SJSA1 (cell line): ENCODE measurements around the gene DIS3L2. TPM values are rescaled to one million over a fixed set of nuclear protein-coding genes. Genes with fewer than 3 reads are reported as not detected.
A peak's percentile ranks its signal among the peaks of the same experiment; 100 is the strongest.
"Not testable (repeated sequence)": the region's sequence is repeated elsewhere in the genome, so short reads cannot be mapped to it uniquely, and the experiment has no call there.

Source experiments
- DNase-seq, 2 experiments: peaks; one replicate each; pipeline ENCODE4 v3.0.0-alpha.2; 2015 to 2020; ENCODE audit warnings: low spot score in 2 of 2, low read depth in 1 of 2
- H3K27ac ChIP-seq: fragments of 250-450 bp; sonication (Bioruptor Pico); 2 replicates; pipeline ENCODE4 v1.5.1; 2020; ENCODE audit warnings: mild to moderate bottlenecking, moderate library complexity
- H3K27me3 ChIP-seq: fragments of 250-450 bp; sonication (Bioruptor Pico); replicated peaks from 2 replicates; pipeline ENCODE4 v1.5.1; 2020; ENCODE audit warnings: mild to moderate bottlenecking, moderate library complexity
- H3K36me3 ChIP-seq: fragments of 250-450 bp; sonication (Bioruptor Pico); 2 replicates; pipeline ENCODE4 v1.5.1; 2020; ENCODE audit warnings: mild to moderate bottlenecking
- H3K4me1 ChIP-seq: fragments of 250-450 bp; sonication (Bioruptor Pico); replicated peaks from 2 replicates; pipeline ENCODE4 v1.6.1; 2021; ENCODE audit warnings: mild to moderate bottlenecking
- H3K4me3 ChIP-seq: fragments of 250-450 bp; sonication (Bioruptor Pico); 2 replicates; pipeline ENCODE4 v1.5.1; 2020; ENCODE audit warnings: mild to moderate bottlenecking
- H3K9me3 ChIP-seq: fragments of 250-450 bp; sonication (Bioruptor Pico); replicated peaks from 2 replicates; pipeline ENCODE4 v1.5.1; 2020; ENCODE audit warnings: mild to moderate bottlenecking
- total RNA-seq: library from RNA; depleted of rRNA; stranded (reverse); fragments of >200 nt; shearing (Covaris generic); gene quantifications from 2 replicates; pipeline ENCODE4 v1.2.3, GENCODE V29; 2014

The DIS3L2 gene
- total RNA-seq, 1 experiment from 2014 or later, result 20.6 TPM

GRCh38 chr2:232321817-232322559 is 360.5 kb downstream of the DIS3L2 start:
- Histone ChIP-seq H3K4me1 (no peaks in the 10 kb centered on the region), H3K9me3 (no peaks in the 10 kb centered on the region), H3K36me3 (no peaks in the 10 kb centered on the region), H3K27me3 (no peaks in the 10 kb centered on the region), H3K4me3 (no peak overlapping the region), H3K27ac (no peak overlapping the region)
- DNase-seq, result peak in 1 of 2 experiments; percentile 31

DNA sequence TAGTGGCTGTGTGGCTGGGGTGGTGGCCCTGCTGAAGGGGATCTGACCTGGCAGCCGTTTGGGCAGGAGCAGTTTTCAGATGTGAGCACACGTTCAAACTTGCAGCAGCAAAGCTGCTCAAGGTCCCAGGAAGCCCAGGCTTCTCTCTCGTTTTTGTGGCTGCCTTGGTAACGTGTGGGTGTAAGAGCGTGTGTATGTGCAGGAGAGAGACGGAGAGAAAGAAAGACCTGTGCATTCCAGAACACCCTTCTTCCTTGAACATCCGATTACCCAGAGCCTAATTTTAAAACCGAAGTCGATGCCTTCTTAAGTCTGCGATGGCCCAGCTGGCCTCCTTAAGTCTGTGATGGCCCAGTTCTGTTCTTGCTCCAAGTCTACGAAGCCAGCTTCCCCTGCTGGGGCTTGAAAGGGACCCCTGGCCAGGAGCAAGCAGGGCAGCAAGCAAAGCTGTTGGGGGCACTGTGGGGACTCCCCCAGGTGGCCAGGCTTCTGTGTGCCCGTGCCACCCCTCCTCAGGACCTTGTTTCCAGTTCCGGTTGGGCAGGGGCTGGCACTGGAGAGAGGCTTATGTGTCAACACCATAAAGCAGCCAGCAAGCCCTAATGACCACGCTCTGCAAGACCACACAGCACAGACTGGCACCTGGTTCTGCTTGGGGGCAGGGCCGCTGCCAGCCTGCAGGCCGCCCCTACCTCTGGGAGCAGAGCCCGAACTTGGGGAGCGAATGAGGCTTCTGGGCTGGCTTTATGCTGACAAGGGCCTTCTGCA is 361.2 kb downstream of the DIS3L2 start:
- H3K4me3 ChIP-seq, result no peak overlapping the region
- peak in 1 of 2 experiments; percentile 37 for DNase-seq
- no peaks in the 10 kb centered on the region for H3K4me1 ChIP-seq
- H3K36me3 ChIP-seq, result no peaks in the 10 kb centered on the region
- no peak overlapping the region for H3K27ac ChIP-seq
- H3K9me3 ChIP-seq, result no peaks in the 10 kb centered on the region
- no peaks in the 10 kb centered on the region for H3K27me3 ChIP-seq

GRCh38 chr2:232323328-232323650 is 361.8 kb downstream of the DIS3L2 start:
- Histone ChIP-seq H3K27me3 (no peaks in the 10 kb centered on the region), H3K36me3 (no peaks in the 10 kb centered on the region), H3K4me3 (no peak overlapping the region), H3K9me3 (no peaks in the 10 kb centered on the region), H3K27ac (no peak overlapping the region), H3K4me1 (no peaks in the 10 kb centered on the region)
- peak in 1 of 2 experiments; percentile 16 for DNase-seq

- H3K4me3 ChIP-seq, H3K36me3 ChIP-seq, H3K27me3 ChIP-seq, H3K4me1 ChIP-seq, H3K9me3 ChIP-seq, H3K27ac ChIP-seq: not testable (repeated sequence)
- peak in 1 of 2 experiments; percentile 25 for DNase-seq
These were observed 362.5 kb downstream of the DIS3L2 start for GRCh38 chr2:232323967-232324366.

DNA sequence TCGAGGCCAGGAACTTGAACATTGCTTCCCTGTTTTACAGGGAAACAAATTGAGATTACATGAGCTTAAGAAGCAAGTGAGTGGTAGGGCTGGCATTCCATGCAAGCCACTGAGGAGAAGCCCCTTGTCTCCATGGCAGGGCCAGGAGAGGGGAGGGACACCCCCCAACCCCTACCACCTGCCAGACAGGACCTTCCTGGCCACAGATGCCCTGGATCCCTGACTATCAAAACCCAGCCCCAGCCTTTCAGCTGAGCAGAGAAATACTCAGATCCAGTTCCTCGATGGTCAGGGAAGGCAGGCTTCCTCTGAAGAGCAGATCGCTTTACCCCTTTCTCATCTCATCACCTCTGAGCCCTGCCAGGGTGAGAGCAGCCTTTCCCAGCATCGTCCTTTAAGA is 363.3 kb downstream of the DIS3L2 start:
- Histone ChIP-seq H3K36me3 (no peaks in the 10 kb centered on the region), H3K4me1 (no peaks in the 10 kb centered on the region), H3K27ac (no peak overlapping the region), H3K27me3 (no peaks in the 10 kb centered on the region), H3K9me3 (no peaks in the 10 kb centered on the region), H3K4me3 (no peak overlapping the region)
- DNase-seq, result peak in 1 of 2 experiments; percentile 15

DNA sequence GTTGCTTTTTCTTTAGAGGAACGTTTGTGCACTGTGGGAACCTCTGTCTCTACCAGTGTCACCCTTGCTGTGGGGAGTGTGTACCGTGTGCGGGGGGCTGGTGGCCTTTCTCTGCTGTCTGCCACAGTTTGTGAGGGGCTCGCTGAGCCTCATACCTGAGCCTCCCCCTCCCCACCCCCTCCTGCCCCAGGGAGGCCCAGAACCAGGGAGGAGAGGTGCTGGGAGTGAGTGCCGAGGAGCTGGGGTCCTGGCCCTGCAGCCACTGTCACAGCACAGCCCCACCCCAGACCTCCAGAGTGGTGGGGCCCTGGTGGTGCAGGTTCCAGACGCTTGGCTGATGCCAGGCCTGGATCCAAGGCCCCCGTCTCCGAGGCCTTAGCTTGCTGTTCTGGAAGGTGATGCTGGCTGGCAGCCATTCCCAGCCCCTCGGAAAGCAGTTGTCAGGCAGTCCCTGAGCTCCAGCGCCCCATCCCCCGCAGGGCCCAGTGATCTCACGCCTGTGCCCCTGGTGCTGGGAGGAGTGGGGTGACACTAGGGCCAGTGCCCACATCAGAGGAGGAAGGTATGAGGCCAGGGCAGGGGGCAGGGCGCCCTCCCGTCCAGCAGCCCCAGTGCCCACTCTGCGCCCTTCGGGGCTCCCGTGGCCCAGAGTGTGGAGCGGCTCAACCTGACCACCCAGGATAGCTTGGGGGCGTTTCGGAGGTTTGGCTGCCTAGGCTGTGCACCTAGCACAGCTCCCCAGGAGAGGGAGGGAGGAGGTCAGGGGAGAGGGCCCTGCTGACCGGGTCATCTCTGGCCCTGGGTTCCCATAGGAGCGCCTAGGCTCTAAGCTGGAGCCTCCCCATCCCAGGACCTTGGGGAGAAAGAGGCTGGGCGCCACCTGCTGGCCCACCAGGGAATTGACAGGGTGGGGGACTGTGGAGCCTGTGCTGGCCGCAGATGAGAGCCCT is 364.1 kb downstream of the DIS3L2 start:
- no peak overlapping the region for H3K4me3 ChIP-seq
- no peaks in the 10 kb centered on the region for H3K9me3 ChIP-seq
- no peaks in the 10 kb centered on the region for H3K36me3 ChIP-seq
- H3K27me3 ChIP-seq, result no peaks in the 10 kb centered on the region
- no peaks in the 10 kb centered on the region for H3K4me1 ChIP-seq
- peak; percentile 45 to 76 for DNase-seq
- no peak overlapping the region for H3K27ac ChIP-seq

- H3K27ac ChIP-seq, H3K9me3 ChIP-seq, H3K4me1 ChIP-seq, H3K4me3 ChIP-seq, H3K27me3 ChIP-seq, H3K36me3 ChIP-seq: not testable (repeated sequence)
- peak; percentile 23 to 26 for DNase-seq
These were observed 365.0 kb downstream of the DIS3L2 start for GRCh38 chr2:232326274-232327104.

DNA sequence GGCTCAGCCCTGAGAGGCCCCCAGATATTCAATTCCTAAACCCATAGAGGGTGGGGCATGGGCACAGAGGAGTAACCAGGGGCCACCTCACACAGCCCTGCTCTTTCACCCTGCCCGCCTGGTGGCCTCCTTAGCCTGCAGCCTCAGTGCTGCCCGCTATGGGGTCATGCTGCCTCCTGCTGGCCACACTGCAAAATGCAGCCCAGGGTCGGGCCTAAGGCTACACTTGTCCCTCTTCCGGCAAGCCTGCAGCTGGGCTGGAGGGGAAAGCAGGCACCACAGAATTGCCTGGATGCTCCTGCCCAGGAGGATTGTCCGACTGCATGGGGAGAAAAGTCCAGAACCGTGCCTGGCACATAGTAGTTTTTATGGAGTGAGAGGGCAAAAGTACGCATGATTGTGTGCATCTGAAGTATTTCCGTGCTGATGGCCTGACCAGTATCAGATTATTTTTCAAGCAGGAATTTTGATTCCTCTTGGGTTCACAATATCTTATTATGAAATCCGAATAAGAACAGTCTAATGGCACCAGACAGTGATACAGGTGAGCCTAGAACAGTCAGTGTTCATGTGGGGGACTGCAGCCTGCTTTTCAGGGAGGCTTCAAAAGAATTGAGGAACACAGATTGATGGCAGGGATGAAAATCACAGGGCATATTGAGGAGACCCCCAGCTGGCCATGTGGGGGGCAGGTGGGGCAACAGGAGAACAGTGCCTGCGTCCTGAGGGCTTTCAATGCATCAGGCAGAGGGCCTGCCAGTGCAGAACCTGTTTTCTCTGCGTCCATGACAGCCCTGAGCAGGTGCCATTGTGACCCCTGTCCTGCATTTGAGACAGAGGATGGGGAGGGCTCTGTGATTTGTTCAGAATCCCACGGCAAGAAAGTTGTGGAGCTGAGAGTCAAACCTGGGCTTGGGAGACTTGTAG is 365.9 kb downstream of the DIS3L2 start:
- Histone ChIP-seq H3K4me3 (no peak overlapping the region), H3K9me3 (no peaks in the 10 kb centered on the region), H3K4me1 (no peaks in the 10 kb centered on the region), H3K27me3 (no peaks in the 10 kb centered on the region), H3K36me3 (no peaks in the 10 kb centered on the region), H3K27ac (no peak overlapping the region)
- DNase-seq, result peak; percentile 53 to 77

DNA sequence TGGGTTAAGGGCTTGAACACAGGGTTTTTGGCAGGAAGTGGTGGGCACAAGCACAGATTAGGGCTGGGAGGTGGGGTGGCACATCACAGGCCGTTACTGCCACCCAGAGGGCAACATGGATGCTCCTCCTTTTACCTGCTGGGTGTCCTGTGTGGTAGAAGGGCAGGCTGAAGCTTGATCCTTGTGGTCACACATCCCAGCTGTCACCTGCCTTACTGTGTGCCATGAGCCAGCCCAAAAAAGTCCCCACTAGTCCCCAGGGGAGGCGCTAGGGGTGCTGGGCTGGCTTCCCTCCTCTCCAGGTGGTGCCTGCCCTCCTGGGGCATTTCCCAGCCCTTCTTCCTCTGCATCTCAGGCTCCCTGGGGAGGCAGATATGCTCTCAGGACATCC is 366.5 kb downstream of the DIS3L2 start:
- H3K9me3 ChIP-seq, result no peaks in the 10 kb centered on the region
- no peak overlapping the region for H3K27ac ChIP-seq
- peak in 1 of 2 experiments; percentile 32 for DNase-seq
- no peaks in the 10 kb centered on the region for H3K36me3 ChIP-seq
- H3K4me3 ChIP-seq, result no peak overlapping the region
- no peaks in the 10 kb centered on the region for H3K4me1 ChIP-seq
- no peaks in the 10 kb centered on the region for H3K27me3 ChIP-seq

DNA sequence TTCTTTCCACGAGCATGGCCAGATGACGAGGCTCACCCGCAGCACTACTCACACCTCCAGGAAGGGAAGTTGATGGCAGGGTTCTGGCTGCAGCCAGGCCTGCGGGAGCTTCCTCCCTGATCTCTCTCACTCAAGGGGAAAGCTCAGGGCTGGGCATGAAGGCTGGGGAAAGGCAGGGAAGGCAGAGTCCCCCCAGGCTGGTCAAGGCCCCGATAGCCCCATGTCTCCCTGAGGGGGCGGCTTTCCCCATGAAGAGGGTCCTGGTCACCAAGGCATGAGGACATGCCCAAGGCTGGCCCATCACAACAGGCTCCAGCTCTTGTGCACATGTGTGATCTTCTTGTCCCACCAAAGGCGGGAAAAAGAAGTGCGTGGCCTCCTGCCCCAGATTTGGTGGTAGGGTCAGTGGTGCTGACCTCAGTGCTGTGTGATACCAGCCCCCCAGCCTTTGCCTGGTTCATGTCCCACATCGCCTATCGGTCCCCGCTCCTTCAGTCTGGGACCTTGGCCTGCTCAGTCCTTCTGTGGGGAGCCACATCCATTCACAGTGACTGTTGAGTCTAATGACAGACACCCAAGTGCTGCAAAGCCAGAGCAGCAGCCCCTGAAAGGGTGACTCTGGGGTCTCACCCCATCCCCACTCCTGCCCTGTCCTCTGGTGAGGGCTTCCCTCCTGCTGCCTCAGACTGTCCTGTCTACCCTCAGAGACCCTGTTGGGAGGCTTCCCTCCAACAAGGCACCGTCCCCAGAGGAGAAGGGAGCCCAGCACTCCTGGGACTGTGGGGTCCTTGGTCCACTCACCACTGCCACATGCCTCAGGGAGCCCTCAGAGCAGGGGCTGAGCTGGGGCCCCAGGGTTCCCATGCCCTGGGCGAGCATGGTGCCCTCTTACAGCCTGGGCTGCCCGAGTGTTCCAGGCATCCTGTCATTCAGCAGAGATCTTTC is 367.3 kb downstream of the DIS3L2 start:
- Histone ChIP-seq H3K27ac (no peak overlapping the region), H3K4me3 (no peak overlapping the region)
- peak in 1 of 2 experiments; percentile 39 for DNase-seq

DNA sequence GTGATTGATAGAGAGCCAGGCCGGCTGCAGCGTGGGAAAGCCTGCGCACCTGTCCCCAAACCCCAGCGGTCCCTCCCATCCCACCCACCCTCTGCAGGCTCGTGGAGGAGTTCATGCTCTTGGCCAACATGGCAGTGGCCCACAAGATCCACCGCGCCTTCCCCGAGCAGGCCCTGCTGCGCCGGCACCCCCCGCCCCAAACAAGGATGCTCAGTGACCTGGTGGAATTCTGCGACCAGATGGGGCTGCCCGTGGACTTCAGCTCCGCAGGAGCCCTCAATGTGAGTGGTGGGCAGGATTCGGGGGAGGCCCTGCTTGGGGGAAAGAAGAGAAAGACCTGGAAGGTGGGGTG is 368.2 kb downstream of the DIS3L2 start:
- no peak overlapping the region for H3K4me3 ChIP-seq
- H3K4me1 ChIP-seq, result no peaks in the 10 kb centered on the region
- H3K27me3 ChIP-seq, result no peaks in the 10 kb centered on the region
- no peaks in the 10 kb centered on the region for H3K9me3 ChIP-seq
- DNase-seq, result peak in 1 of 2 experiments; percentile 36
- no peak overlapping the region for H3K27ac ChIP-seq
- H3K36me3 ChIP-seq, result no peaks in the 10 kb centered on the region

More for the DNA sequence above, 367.3 kb downstream of the DIS3L2 start:
- no peaks in the 10 kb centered on the region for H3K27me3 ChIP-seq
- H3K36me3 ChIP-seq, result no peaks in the 10 kb centered on the region
- H3K9me3 ChIP-seq, result no peaks in the 10 kb centered on the region
- H3K4me1 ChIP-seq, result no peaks in the 10 kb centered on the region
